OCI-LY1 (cell line): ENCODE data around the gene DLG1.

ENCODE experiments used
- H2AFZ ChIP-seq: fragments of 200-600 bp; sonication (generic), shearing (Covaris generic); 2 replicates; pipeline ENCODE4 v1.6.0; 2014; ENCODE audit warnings: antibody characterized with exemption, mild to moderate bottlenecking, low read length
- H3F3A ChIP-seq: fragments of 200-600 bp; sonication (generic), shearing (Covaris generic); 2 replicates; pipeline ENCODE4 v1.6.0; 2014; ENCODE audit warnings: mild to moderate bottlenecking, antibody characterized with exemption, low read length, moderate library complexity; ENCODE audit not compliant: insufficient read depth
- H3K27ac ChIP-seq: fragments of 200-600 bp; sonication (generic); 2 replicates; pipeline ENCODE4 v1.5.1; 2014; ENCODE audit warnings: low read length, mixed run types, mild to moderate bottlenecking, low read depth; ENCODE audit not compliant: poor library complexity, severe bottlenecking
- H3K27me3 ChIP-seq: fragments of 200-600 bp; sonication (generic); 2 replicates; pipeline ENCODE4 v1.6.0; 2014; ENCODE audit warnings: antibody characterized with exemption, mild to moderate bottlenecking, low read length, moderate library complexity; ENCODE audit not compliant: insufficient read depth
- H3K36me3 ChIP-seq: fragments of 200-600 bp; sonication (generic); 2 replicates; pipeline ENCODE4 v1.6.1; 2014; ENCODE audit warnings: mild to moderate bottlenecking, antibody characterized with exemption, low read length, moderate library complexity, mixed read lengths; ENCODE audit not compliant: insufficient read depth
- H3K4me1 ChIP-seq: fragments of 200-600 bp; sonication (generic); 2 replicates; pipeline ENCODE4 v1.5.1; 2014; ENCODE audit warnings: mild to moderate bottlenecking, low read length, moderate library complexity; ENCODE audit not compliant: insufficient read depth, severe bottlenecking
- H3K4me2 ChIP-seq: fragments of 200-600 bp; sonication (generic), shearing (Covaris generic); 2 replicates; pipeline ENCODE4 v1.6.1; 2014; ENCODE audit warnings: low read length
- H3K4me3 ChIP-seq: fragments of 200-600 bp; sonication (generic); 2 replicates; pipeline ENCODE4 v1.5.1; 2014; ENCODE audit warnings: low read length, low read depth, mild to moderate bottlenecking, mixed read lengths; ENCODE audit not compliant: poor library complexity, severe bottlenecking
- H3K79me2 ChIP-seq: fragments of 200-600 bp; shearing (Covaris generic); 2 replicates; pipeline ENCODE4 v1.6.1; 2016; ENCODE audit warnings: mixed run types, low read length, mixed read lengths; ENCODE audit not compliant: insufficient read depth
- H3K9ac ChIP-seq: fragments of 200-600 bp; sonication (generic), shearing (Covaris generic); 2 replicates; pipeline ENCODE4 v1.6.1; 2014; ENCODE audit warnings: mild to moderate bottlenecking, low read length, mixed read lengths
- H3K9me2 ChIP-seq: fragments of 200-600 bp; sonication (generic), shearing (Covaris generic); 2 replicates; pipeline ENCODE4 v1.6.1; 2014; ENCODE audit warnings: low read depth, mild to moderate bottlenecking, low read length, mixed read lengths
- H3K9me3 ChIP-seq: fragments of 200-600 bp; shearing (Covaris generic); 2 replicates; pipeline ENCODE4 v1.6.1; 2014; ENCODE audit warnings: low read length, mixed read lengths
- H4K20me1 ChIP-seq: fragments of 200-600 bp; sonication (generic), shearing (Covaris generic); 2 replicates; pipeline ENCODE4 v1.6.0; 2016; ENCODE audit warnings: mild to moderate bottlenecking, low read length; ENCODE audit not compliant: insufficient read depth
- CTCF ChIP-seq: fragments of 200-600 bp; sonication (generic), shearing (Covaris generic); IDR thresholded peaks from 2 replicates; pipeline ENCODE4 v1.5.1; 2017; ENCODE audit warnings: mild to moderate bottlenecking, antibody characterized with exemption, low read length, moderate library complexity, mixed read lengths
- EZH2 ChIP-seq: fragments of 200-600 bp; sonication (generic), shearing (Covaris generic); IDR thresholded peaks from 2 replicates; pipeline ENCODE4 v1.8.0; 2017; ENCODE audit warnings: borderline replicate concordance, mixed run types, mild to moderate bottlenecking, antibody characterized with exemption, low read length, moderate library complexity, mixed read lengths

The DLG1 gene

GRCh38 chr3:197329382-197329781 is 31.0 kb upstream of the DLG1 start:
- Histone ChIP-seq H2AFZ (no peak overlapping the region), H3K9ac (no peak overlapping the region), H4K20me1 (no peaks in the 10 kb centered on the region), H3K9me2 (no peaks in the 10 kb centered on the region), H3K4me1 (no peaks in the 10 kb centered on the region), H3K4me3 (no peak overlapping the region), H3F3A (no peaks in the 10 kb centered on the region), H3K79me2 (no peaks in the 10 kb centered on the region), H3K27ac (no peak overlapping the region), H3K27me3 (no peaks in the 10 kb centered on the region), H3K4me2 (no peak overlapping the region), H3K36me3 (no peaks in the 10 kb centered on the region), H3K9me3 (no peaks in the 10 kb centered on the region)
- TF ChIP-seq CTCF (no peak), EZH2 (no peak)

GRCh38 chr3:197328198-197328597 is 29.8 kb upstream of the DLG1 start:
- Histone ChIP-seq H4K20me1 (no peaks in the 10 kb centered on the region), H3F3A (no peaks in the 10 kb centered on the region), H3K27ac (no peak overlapping the region), H2AFZ (no peak overlapping the region), H3K9me3 (no peaks in the 10 kb centered on the region), H3K9me2 (no peaks in the 10 kb centered on the region), H3K4me2 (no peak overlapping the region), H3K27me3 (no peaks in the 10 kb centered on the region), H3K9ac (no peak overlapping the region), H3K79me2 (no peaks in the 10 kb centered on the region), H3K4me3 (no peak overlapping the region), H3K36me3 (no peaks in the 10 kb centered on the region), H3K4me1 (no peaks in the 10 kb centered on the region)
- TF ChIP-seq CTCF (no peak), EZH2 (no peak)

GRCh38 chr3:197327701-197328100 is 29.3 kb upstream of the DLG1 start:
- no peaks in the 10 kb centered on the region for H3K9me2 ChIP-seq
- no peaks in the 10 kb centered on the region for H3F3A ChIP-seq
- no peak overlapping the region for H3K9ac ChIP-seq
- H3K4me3 ChIP-seq: no peak overlapping the region
- no peak overlapping the region for H2AFZ ChIP-seq
- no peak overlapping the region for H3K4me2 ChIP-seq
- H3K27ac ChIP-seq: no peak overlapping the region
- no peaks in the 10 kb centered on the region for H3K79me2 ChIP-seq
- no peaks in the 10 kb centered on the region for H3K4me1 ChIP-seq
- no peaks in the 10 kb centered on the region for H4K20me1 ChIP-seq
- no peak for TF ChIP-seq EZH2
- TF ChIP-seq CTCF: no peak
- H3K27me3 ChIP-seq: no peaks in the 10 kb centered on the region
- no peaks in the 10 kb centered on the region for H3K9me3 ChIP-seq
- H3K36me3 ChIP-seq: no peaks in the 10 kb centered on the region
